CD4-positive, alpha-beta T cell treated with Interleukin-17A for 4 hours (primary cell): Measurements from ENCODE around the gene NEB.
"Not testable (repeated sequence)": the region's sequence is repeated elsewhere in the genome, so short reads cannot be mapped to it uniquely, and the experiment has no call there.

Experiments
- DNase-seq: peaks from one replicate; pipeline ENCODE4 v3.0.0-alpha.2; 2020; ENCODE audit warnings: mixed read lengths

The NEB gene

DNA sequence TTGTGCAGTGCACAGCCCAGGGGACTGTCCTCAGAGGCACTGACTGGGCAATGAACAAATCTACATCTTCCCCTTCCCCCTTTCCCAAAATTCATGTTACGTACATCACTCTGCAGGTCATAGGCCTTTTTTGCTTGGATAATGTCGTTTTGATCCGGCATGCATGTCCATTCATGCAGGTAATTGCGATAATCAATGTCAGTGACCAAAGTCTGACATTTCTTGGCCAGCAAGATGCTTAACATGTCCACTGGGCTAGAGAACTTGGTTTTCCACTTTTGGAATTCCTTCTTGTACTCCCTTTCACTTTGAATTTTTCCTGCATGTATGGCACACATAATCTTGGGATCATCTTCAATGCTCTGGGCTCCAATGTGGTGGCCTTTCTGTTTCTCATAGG, 124.6 kb downstream of the NEB start:
- no peak for DNase-seq

DNA sequence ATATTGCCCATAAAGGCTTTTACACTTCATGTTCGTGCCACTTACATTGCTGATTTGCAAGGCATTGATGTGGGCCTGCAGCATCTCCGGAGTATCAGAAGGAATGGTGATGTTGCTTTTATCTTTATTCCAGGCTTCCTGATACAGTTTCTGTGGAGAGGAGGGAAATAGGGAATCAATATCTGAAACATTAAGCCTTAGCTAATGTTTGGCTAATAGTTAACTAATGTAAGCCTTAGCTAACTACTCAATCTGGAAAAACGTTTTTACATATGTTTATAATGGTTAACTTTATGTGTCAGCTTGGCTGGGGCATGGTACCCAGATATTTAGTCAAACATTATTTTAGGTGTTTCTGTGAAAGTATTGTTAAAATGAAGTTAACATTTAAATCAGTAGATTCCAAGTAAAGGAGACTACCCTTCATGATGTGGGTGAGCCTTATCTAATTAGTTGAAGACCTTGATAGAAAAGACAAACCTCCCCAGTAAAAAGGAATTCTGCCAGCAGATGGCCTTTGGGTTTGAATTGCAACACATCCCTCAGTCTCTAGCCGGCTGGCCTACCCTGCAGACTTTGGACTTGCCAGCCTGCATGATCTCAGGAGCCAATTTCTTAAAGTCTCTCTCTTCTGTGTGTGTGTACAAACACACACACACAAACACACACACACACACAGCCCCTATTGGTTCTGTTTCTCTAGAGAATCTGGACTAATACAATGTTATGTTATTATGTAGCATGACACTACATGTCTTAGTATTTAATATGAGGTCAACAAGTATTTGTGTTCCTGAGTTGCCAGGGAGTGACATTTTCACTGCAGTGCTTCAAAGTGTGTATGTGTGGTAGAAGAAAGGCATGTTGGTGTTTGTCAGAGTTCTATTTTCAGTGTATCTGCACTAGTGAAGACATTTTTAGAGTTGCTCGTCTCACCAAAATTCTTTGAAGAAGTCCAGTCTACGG, 126.5 kb downstream of the NEB start:
- DNase-seq, result not testable (repeated sequence)

DNA sequence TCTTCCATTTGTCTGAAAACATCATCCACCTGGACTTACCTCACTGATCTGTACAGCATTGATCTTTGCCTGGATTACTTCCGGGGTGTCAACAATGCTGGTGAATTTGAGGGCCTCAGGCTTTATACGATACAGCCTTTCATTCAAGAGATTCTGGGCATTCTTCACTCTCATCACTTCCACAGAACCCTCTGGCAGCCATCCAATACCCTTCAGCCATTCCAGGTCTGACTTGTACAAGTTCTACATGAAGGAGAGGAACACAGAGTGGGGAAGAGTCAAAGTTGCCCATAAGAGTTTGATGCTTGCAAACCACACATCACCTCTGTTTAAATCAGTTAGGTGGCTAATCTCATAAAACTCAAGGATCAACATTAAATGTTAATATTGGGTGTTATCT, 130.7 kb downstream of the NEB start:
- not testable (repeated sequence) for DNase-seq

- not testable (repeated sequence) for DNase-seq
These were observed 131.9 kb downstream of the NEB start for GRCh38 chr2:151602402-151602801.

DNA sequence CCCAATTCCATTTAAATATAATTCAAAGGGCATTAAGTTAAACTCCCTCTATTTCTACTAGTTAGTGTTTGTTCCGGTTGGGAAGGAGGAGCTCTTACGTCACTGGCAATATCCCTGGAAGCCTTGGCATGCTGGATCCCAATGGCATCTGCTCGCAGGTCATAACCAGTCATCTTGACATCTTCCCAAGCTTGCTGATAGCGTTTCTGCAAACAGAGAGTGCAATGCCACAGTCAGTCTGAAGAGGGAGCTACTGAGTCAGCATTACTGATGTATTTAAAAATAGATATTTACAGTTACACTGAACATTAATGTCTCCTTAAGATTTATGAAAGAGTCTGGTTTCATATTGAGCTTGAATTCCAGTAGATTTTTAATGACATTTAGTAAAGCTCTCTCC, 132.5 kb downstream of the NEB start:
- DNase-seq, result not testable (repeated sequence)

DNA sequence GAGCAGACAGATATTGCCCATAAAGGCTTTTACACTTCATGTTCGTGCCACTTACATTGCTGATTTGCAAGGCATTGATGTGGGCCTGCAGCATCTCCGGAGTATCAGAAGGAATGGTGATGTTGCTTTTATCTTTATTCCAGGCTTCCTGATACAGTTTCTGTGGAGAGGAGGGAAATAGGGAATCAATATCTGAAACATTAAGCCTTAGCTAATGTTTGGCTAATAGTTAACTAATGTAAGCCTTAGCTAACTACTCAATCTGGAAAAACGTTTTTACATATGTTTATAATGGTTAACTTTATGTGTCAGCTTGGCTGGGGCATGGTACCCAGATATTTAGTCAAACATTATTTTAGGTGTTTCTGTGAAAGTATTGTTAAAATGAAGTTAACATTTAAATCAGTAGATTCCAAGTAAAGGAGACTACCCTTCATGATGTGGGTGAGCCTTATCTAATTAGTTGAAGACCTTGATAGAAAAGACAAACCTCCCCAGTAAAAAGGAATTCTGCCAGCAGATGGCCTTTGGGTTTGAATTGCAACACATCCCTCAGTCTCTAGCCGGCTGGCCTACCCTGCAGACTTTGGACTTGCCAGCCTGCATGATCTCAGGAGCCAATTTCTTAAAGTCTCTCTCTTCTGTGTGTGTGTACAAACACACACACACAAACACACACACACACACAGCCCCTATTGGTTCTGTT, 137.2 kb downstream of the NEB start:
- DNase-seq, result not testable (repeated sequence)

GRCh38 chr2:151591908-151592255, 142.4 kb downstream of the NEB start:
- not testable (repeated sequence) for DNase-seq

GRCh38 chr2:151591250-151591907, 142.9 kb downstream of the NEB start:
- DNase-seq, result not testable (repeated sequence)

DNA sequence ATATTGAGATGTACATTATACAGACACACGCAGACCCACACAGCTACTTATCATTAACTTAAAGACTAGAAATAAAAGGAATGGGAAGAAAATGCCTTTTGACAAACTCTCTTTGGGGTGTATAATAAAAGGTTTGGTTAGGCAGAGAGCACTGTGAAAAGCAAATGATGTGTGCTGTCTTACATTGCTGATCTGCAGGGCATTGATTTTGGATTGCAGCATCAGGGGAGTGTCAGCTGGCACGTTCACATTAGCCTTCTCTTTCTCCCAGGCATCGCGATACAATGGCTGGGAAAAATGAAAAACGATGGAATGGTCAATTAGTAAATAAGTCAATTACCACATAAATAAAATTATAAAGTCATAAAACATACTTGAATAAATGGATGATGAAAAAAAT, 153.0 kb downstream of the NEB start:
- DNase-seq, result not testable (repeated sequence)

GRCh38 chr2:151580697-151581096, 153.6 kb downstream of the NEB start:
- DNase-seq, result not testable (repeated sequence)

DNA sequence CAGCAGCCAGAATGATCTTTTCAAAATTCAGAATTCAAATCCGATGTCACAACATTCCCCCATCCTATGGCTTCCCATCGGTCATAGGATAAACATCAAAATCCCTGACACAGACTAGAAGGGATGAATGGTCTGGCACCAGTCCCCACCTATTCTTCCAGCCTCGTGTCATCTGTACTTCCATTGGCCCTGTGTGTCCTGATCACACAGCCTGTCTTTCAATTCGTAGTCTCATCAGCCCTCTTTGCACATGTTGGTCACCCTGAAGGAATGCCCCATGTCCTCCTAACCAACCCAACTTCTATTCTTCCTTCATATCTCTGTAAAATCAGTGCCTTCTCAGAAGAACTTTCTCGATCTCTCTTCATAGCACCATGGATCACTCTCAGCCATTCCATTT, 157.2 kb downstream of the NEB start:
- DNase-seq, result no peak

GRCh38 chr2:151576080-151576479, 158.2 kb downstream of the NEB start:
- DNase-seq, result no peak

- no peak for DNase-seq
These were observed 158.9 kb downstream of the NEB start for GRCh38 chr2:151575338-151575737.

GRCh38 chr2:151570191-151570590, 164.1 kb downstream of the NEB start:
- no peak for DNase-seq

DNA sequence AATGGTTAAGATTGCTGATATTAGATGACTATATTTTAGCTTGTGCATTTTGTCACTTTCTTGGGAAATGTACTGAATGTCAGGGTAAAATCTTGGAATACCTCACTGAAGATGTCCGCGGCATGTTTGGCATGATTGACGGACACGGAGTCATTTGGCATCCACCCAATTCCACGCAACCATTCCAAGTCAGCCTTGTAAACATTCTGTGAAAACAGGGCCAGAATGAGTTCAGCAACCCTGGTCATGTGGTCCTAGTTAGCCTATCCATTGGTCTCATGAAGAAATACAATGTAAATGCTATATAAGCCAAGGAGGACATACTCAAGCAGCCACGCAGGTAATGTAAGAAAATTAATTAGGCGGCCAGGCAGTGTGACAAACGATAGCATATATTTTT, 165.1 kb downstream of the NEB start:
- no peak for DNase-seq

DNA sequence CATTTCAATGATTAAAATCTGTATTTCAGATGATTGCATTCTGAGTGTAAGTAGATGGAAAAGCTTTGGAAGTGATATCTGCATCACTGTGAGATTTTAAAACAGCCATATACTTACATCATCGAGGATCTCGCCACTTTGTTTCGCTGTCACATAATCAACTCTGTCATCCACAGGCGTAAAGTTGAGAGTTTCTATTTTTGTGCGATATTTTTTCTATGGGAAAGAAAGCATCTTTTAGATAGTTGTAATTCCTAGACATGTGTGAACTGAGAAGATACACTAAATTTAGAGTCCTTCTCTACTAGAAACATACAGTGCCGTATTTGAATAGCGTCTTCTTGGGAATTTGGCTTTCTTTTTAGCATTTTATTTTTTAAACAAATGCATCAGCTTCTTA, 165.8 kb downstream of the NEB start:
- no peak for DNase-seq

DNA sequence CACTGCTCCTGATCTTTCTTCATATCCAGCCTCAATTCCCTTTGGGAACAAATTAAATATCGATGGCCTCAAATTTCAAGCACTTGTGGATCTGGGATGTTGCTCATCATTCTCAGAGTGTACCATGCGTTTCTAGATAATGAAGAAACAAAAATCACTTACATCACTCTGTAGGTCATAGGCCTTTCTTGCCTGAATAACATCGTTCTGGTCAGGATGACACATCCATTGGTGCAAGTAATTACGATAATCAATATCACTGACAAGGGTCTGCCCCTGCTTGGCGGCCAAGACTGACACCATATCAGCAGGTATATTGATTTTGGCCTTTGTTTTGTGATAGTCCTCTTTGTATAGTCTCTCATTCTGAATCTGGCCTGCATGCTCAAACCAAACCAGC, 167.3 kb downstream of the NEB start:
- DNase-seq, result no peak

DNA sequence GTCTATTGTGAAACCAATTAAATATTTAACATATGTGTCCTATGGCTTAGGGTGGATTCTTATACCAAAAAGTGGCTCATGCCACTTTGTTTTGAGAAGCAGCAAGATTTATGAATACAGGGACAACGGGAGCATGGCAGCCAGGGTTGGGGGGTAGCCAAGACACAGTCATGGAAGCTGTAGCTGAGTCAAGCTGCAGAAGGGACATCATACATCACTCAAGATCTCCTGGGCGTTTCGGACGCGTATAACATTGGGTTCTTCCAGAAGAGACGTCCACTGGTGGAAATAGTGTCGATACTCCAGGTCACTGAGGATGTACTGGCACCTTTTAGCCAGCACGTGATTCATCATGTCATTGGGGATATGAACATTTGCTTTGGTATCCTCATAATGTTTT, 171.9 kb downstream of the NEB start:
- no peak for DNase-seq

DNA sequence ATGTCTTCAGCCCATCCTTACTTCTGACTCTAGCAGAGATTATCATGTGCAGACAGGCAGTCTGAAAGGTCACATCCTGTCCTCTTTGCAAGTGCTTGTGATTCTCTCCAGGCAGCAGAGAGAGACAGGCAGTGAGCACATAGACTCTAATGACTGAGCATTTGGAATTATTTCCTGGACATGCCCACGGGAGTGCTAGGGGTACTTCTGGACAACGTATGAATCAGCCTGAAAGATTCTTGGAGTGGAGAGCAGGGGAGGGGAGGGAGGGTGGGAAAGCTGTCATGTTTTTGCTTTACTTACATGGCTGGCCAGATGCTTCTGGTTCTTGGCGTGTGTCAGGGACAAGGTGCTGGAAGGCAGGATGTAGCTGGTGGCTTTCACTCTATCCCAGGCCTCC, 174.0 kb downstream of the NEB start:
- no peak for DNase-seq

- not testable (repeated sequence) for DNase-seq
These were observed 174.8 kb downstream of the NEB start for GRCh38 chr2:151559431-151559830.

DNA sequence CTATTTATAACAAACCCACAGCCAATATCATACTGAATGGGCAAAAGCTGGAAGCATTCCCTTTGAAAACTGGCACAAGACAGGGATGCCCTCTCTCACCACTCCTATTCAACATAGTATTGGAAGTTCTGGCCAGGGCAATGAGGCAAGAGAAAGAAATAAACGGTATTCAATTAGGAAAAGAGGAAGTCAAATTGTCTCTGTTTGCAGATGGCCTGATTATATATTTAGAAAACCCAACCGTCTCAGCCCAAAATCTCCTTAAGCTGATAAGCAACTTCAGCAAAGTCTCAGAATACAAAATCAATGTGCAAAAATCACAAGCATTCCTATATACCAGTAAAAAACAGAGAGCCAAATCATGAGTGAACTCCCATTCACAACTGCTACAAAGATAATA, 176.4 kb downstream of the NEB start:
- not testable (repeated sequence) for DNase-seq

DNA sequence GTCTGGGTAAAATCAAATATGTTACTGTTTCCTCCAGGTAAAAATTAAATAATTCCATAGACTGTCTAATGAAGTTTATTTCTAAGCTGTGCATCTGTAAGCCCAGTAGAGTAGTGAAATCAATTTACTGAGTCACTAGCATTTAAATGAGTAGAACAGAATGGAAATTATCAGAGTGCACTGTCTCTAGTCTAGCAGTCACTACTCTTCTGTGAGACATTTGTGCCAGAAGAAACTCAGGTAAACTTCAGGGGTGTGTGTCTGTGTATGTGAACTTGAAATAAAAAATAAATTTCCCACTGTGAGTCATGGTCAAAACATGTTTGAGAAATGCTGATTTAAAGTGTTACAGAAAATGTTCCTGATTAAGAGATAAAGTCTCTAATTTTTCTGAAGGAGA, 178.2 kb downstream of the NEB start:
- DNase-seq, result no peak

DNA sequence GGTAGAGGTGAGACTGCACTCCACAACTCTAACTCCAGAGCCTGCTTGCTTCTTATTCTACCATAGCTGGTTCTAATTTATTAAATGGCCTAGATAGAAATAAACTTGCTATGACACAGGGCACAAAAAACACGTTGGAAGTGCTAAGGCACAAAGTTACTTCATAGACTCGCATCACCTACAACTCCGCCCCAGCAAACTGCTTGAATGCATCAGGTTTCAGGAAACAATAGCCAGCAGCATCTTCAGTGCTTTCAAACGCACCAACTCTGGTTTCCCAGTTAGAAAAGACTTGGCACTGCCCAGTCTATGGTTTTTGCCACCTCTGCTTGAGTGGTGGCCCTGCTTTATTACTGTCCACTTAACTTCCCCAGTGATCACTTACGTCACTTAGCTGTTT, 182.0 kb downstream of the NEB start:
- DNase-seq, result no peak

DNA sequence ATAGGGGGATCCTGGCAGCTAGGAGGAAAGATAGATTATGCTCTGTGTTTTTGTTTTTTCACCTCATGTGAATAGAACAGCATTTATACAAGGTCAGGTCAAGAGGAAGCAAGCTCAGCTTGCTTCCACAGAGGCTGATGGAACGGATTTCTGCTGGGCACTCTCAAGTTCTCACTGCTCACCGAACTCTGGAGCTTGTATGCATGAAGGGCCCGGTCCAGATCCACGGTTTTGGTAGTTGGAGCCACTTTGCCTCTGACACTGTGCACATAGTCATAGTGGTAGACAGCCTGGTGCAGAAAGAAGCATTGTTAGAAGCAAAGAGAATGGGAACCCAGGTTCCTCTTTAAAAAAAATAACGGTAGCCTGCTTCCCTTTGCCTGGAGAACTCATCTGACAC, 182.7 kb downstream of the NEB start:
- no peak for DNase-seq
